SK-N-SH treated with all-trans-retinoic acid at 6 μM for 48 hours (cell line): ENCODE measurements around the gene TCFL5.
A peak's percentile ranks its signal among the peaks of the same experiment; 100 is the strongest.

ENCODE experiments used
- ATAC-seq: fragments of 200-7000 bp; cut with Tn5 transposase; 3 replicates; pipeline ENCODE4 v1.9.1; 2020; ENCODE audit warnings: mild to moderate bottlenecking, moderate library complexity
- ARNTL ChIP-seq: fragments of 450-650 bp; formaldehyde crosslinking; IDR thresholded peaks from 2 replicates; pipeline ENCODE4 v1.5.0; 2020; ENCODE audit warnings: low read depth, mild to moderate bottlenecking, moderate library complexity, borderline replicate concordance
- BACH2 ChIP-seq: fragments of 250-450 bp; sonication (Bioruptor Pico); IDR thresholded peaks from 2 replicates; pipeline ENCODE4 v1.9.0; 2021; ENCODE audit warnings: mild to moderate bottlenecking, borderline replicate concordance
- ESRRG ChIP-seq: fragments of 250-450 bp; sonication (Bioruptor Pico); IDR thresholded peaks from 2 replicates; pipeline ENCODE4 v1.6.1; 2021; ENCODE audit warnings: mild to moderate bottlenecking
- GLIS3 ChIP-seq: fragments of 250-450 bp; sonication (Bioruptor Pico); IDR thresholded peaks from 2 replicates; pipeline ENCODE4 v1.5.0; 2020; ENCODE audit warnings: mild to moderate bottlenecking, moderate library complexity
- ISL1 ChIP-seq: fragments of 250-450 bp; sonication (Bioruptor Pico); IDR thresholded peaks from 2 replicates; pipeline ENCODE4 v2.1.2; 2022; ENCODE audit warnings: mild to moderate bottlenecking, moderate library complexity
- OSR1 ChIP-seq: fragments of 250-450 bp; sonication (Bioruptor Pico); IDR thresholded peaks from 2 replicates; pipeline ENCODE4 v1.8.0; 2022; ENCODE audit warnings: moderate library complexity, mild to moderate bottlenecking, inconsistent platforms
- PPARA ChIP-seq: fragments of 250-450 bp; sonication (Bioruptor Pico); IDR thresholded peaks from 2 replicates; pipeline ENCODE4 v1.5.0; 2020; ENCODE audit warnings: mild to moderate bottlenecking, borderline replicate concordance
- RARB ChIP-seq: fragments of 250-450 bp; sonication (Bioruptor Pico); IDR thresholded peaks from 2 replicates; pipeline ENCODE4 v1.8.0; 2021; ENCODE audit warnings: mild to moderate bottlenecking, moderate library complexity
- TCF4 ChIP-seq: fragments of 250-450 bp; sonication (Bioruptor Pico); IDR thresholded peaks from 2 replicates; pipeline ENCODE4 v1.8.0; 2021; ENCODE audit warnings: mild to moderate bottlenecking, moderate library complexity, borderline replicate concordance
- ZC3H10 ChIP-seq: fragments of 250-450 bp; sonication (Bioruptor Pico); IDR thresholded peaks from 2 replicates; pipeline ENCODE4 v1.5.1; 2021; ENCODE audit warnings: mild to moderate bottlenecking, moderate library complexity
- ZFP3 ChIP-seq: fragments of 250-450 bp; sonication (Bioruptor Pico); IDR thresholded peaks from 2 replicates; pipeline ENCODE4 v1.5.0; 2020; ENCODE audit warnings: mild to moderate bottlenecking, moderate library complexity
- ZFP30 ChIP-seq: fragments of 450-650 bp; formaldehyde crosslinking; IDR thresholded peaks from 2 replicates; pipeline ENCODE4 v1.5.0; 2022; ENCODE audit warnings: mild to moderate bottlenecking, moderate library complexity
- ZNF565 ChIP-seq: fragments of 450-650 bp; formaldehyde crosslinking; conservative IDR thresholded peaks from 2 replicates; pipeline ENCODE4 v1.5.0; 2020; ENCODE audit warnings: low read depth, mild to moderate bottlenecking, moderate library complexity
- ZNF70 ChIP-seq: fragments of 450-650 bp; formaldehyde crosslinking; IDR thresholded peaks from 2 replicates; pipeline ENCODE4 v1.5.0; 2020; ENCODE audit warnings: mild to moderate bottlenecking, moderate library complexity
- TF ChIP-seq, protein P1 (sequence below): fragments of 250-450 bp; sonication (Bioruptor Pico); IDR thresholded peaks from 2 replicates; pipeline ENCODE4 v1.5.0; 2020; ENCODE audit warnings: mild to moderate bottlenecking, moderate library complexity
- TF ChIP-seq, protein P2 (sequence below): fragments of 250-450 bp; sonication (Bioruptor Pico); IDR thresholded peaks from 2 replicates; pipeline ENCODE4 v1.8.0; 2020; ENCODE audit warnings: mild to moderate bottlenecking, moderate library complexity, borderline replicate concordance
- TF ChIP-seq, protein P3 (sequence below): fragments of 250-450 bp; sonication (Bioruptor Pico); IDR thresholded peaks from 2 replicates; pipeline ENCODE4 v1.8.0; 2021; ENCODE audit warnings: low read depth, mild to moderate bottlenecking, moderate library complexity, borderline replicate concordance

The TCFL5 gene

DNA sequence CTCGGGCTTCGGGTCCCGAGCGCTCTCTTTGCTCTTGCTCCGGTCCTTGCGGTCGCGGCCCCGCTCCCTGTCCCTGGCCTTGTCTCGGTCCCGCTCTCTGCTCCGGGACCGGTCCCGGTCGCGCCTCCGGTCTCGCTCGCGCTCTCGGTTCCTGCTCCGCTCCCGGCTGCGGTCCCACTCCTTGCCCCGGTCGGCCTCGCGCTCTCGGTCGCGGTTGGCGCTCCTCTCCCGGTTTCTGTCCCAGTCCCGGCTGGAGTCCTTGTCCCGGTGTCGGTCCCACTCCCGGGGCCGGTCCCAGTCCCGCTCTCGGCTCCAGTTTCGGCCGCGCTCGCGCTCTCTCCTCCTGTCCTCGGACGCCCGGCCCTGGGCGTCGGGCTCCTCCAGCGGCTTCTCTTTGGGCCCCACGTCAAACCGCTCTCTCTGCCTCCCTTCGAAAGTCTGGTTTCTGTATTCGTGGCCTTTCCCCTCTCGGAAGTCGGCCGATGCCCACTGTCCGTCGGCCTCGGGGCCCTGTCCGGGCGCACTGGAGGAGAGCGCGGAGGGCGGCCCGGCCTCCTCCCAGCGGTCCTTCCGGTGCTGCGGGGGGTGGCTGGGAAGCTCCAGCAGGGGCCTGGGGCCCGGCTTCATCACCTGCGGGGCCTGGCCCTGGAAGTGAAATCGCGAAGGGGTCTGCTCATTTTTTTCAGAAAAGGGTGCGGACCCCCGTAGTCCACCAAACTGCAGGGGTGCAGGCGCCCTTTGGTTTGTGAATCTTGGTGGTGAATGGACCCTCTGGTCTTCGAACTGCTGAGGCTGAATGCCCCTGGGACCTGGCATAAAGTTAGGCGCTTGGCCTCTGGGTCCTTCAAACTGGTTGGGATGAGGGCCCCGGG, 17.9 kb upstream of the TCFL5 start:
- TF ChIP-seq PPARA (CRISPR knock-in tag) (no peak), ZC3H10 (CRISPR knock-in tag) (no peak)
- no peak for ATAC-seq

DNA sequence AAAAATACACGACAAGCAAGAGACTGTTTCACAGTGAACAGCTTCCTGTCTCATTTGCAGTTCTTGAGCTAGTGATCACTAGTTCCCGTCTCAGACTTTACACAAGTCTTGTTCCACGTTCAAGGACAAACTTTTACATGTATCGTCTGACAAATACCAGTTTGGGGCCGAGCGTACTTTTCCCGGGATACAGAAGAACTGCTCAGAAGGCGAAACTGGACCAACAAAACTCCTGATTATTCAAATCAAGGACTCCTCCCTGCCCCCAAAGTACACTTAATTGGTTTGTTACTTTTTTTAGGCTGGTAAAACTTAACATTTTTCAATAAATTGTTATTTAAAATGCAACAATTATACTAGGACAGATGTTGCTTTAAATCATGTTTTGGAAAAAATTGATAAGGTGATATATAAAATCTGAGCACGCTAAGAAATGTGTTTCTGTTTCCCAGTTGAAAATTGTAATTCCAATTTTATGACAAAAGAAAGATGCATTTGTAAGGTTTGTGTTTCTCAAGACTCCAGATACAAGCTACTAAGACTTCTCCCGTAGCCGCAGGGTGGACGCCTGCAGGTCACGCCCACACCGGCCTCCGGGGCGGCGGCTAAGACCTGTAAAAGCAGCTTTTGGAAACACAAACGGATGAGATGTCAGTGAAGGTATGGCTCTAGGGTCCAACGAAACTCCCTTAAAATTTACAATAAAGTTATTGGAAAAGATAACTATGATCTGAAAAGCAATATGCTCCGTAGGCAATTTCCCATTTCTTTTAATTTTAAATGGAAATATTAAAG, 16.8 kb upstream of the TCFL5 start:
- TF ChIP-seq ZNF70 (CRISPR knock-in tag) (no peak), ZFP3 (no peak), TCF4 (CRISPR knock-in tag) (no peak), ZC3H10 (CRISPR knock-in tag) (no peak), OSR1 (CRISPR knock-in tag) (no peak), ZNF565 (no peak), ZFP30 (CRISPR knock-in tag) (no peak), GLIS3 (CRISPR knock-in tag) (no peak), BACH2 (CRISPR knock-in tag) (no peak), RARB (no peak)
- TF ChIP-seq, protein P1, sequence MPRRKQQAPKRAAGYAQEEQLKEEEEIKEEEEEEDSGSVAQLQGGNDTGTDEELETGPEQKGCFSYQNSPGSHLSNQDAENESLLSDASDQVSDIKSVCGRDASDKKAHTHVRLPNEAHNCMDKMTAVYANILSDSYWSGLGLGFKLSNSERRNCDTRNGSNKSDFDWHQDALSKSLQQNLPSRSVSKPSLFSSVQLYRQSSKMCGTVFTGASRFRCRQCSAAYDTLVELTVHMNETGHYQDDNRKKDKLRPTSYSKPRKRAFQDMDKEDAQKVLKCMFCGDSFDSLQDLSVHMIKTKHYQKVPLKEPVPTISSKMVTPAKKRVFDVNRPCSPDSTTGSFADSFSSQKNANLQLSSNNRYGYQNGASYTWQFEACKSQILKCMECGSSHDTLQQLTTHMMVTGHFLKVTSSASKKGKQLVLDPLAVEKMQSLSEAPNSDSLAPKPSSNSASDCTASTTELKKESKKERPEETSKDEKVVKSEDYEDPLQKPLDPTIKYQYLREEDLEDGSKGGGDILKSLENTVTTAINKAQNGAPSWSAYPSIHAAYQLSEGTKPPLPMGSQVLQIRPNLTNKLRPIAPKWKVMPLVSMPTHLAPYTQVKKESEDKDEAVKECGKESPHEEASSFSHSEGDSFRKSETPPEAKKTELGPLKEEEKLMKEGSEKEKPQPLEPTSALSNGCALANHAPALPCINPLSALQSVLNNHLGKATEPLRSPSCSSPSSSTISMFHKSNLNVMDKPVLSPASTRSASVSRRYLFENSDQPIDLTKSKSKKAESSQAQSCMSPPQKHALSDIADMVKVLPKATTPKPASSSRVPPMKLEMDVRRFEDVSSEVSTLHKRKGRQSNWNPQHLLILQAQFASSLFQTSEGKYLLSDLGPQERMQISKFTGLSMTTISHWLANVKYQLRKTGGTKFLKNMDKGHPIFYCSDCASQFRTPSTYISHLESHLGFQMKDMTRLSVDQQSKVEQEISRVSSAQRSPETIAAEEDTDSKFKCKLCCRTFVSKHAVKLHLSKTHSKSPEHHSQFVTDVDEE (CRISPR knock-in tag): no peak
- TF ChIP-seq, protein P2, sequence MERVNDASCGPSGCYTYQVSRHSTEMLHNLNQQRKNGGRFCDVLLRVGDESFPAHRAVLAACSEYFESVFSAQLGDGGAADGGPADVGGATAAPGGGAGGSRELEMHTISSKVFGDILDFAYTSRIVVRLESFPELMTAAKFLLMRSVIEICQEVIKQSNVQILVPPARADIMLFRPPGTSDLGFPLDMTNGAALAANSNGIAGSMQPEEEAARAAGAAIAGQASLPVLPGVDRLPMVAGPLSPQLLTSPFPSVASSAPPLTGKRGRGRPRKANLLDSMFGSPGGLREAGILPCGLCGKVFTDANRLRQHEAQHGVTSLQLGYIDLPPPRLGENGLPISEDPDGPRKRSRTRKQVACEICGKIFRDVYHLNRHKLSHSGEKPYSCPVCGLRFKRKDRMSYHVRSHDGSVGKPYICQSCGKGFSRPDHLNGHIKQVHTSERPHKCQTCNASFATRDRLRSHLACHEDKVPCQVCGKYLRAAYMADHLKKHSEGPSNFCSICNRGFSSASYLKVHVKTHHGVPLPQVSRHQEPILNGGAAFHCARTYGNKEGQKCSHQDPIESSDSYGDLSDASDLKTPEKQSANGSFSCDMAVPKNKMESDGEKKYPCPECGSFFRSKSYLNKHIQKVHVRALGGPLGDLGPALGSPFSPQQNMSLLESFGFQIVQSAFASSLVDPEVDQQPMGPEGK (CRISPR knock-in tag): no peak
- TF ChIP-seq, protein P3, sequence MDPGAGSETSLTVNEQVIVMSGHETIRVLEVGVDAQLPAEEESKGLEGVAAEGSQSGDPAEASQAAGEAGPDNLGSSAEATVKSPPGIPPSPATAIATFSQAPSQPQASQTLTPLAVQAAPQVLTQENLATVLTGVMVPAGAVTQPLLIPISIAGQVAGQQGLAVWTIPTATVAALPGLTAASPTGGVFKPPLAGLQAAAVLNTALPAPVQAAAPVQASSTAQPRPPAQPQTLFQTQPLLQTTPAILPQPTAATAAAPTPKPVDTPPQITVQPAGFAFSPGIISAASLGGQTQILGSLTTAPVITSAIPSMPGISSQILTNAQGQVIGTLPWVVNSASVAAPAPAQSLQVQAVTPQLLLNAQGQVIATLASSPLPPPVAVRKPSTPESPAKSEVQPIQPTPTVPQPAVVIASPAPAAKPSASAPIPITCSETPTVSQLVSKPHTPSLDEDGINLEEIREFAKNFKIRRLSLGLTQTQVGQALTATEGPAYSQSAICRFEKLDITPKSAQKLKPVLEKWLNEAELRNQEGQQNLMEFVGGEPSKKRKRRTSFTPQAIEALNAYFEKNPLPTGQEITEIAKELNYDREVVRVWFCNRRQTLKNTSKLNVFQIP (CRISPR knock-in tag): no peak
- ATAC-seq: no peak

DNA sequence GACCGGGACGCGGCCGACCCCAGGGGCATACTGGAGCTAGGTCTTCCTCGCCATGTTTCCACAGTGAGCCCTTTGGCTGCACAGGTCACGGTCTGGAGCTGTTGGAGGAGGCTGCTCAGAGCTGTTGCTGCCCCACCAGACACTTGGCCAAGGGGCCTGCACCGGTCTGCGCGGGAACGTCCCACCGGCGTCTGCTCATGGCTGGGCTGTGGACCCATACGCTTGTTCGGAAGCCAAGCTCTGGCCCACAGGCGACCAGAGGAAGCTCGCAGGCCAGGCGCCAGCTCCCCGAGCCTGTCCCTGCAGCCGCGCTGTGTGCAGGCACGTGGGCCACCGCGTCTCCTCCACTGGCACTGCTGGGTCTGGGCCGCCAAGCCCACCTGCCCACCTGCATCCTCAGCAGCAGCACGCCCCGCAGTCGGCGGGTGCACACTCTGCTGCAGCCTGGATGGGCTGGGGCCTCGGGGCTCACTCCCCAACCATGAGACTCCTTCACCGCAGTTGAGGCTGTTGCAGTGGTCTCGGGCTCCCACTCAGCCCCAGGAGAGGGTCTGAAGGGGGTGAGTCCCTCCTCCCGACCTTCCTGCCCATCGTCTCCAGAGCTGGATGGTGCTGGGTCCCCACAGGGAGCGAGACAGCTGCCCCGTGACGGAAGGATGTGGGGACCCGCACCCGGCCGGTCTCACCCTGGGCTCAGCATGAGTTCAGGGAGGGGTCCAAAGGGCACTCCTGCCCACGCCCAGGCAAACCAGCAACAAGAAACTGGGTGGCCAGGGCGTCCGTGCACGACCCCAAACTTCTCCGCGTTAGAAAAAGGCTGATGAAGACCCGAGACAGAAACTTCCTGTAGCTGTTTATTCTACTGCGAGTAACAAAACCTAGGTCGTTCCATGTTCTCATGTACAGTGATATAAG, 15.5 kb upstream of the TCFL5 start:
- no peak for TF ChIP-seq ZFP3
- TF ChIP-seq ISL1 (CRISPR knock-in tag): no peak
- no peak for TF ChIP-seq ARNTL (CRISPR knock-in tag)
- TF ChIP-seq ESRRG (CRISPR knock-in tag): no peak
- no peak for ATAC-seq

DNA sequence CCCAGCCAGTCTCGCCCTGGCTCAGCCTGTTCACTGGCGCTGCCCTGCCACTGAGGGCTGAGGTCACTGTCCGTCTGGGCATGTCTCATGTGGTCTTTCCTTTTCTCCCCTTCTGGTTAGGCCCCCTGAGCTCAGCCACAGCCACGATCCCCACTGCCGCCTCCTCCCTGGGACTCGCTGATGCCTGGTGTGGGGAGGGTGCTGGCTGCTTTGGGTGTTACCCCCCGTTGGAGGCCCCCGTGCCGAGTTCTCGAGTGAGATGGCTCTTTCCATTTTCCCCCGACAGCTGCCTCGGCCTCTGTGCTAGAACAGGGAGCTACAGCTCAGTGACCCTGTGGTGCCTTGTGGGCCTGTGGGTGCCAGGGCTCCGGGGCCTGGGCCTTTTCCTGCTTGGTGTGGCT, 14.9 kb upstream of the TCFL5 start:
- no peak for TF ChIP-seq ARNTL (CRISPR knock-in tag)
- ATAC-seq: peak; percentile 3; the same call in 2 of the 3 replicates
